Endothelial cell of umbilical vein (primary cell): ENCODE data around the gene PDLIM1. TPM values are rescaled to one million over a fixed set of nuclear protein-coding genes. Genes with fewer than 3 reads are reported as not detected.

Experiments
- BruUV-seq: library from RNA; stranded (reverse); fragments of 400-500 nt; replicated peaks from 2 replicates; lab custom pipeline; 2021; lab: Mats Ljungman, UMichigan
- CTCF ChIA-PET: fragments of 300-600, 350-600 bp; sonication (Branson Sonifier 250); formaldehyde crosslinking; loops from one replicate; lab custom pipeline; 2021; ENCODE audit warnings: antibody characterized with exemption, inconsistent platforms; lab: Charles Lee
- POLR2A ChIA-PET: fragments of 300-600, 350-600 bp; sonication (Branson Sonifier 250); formaldehyde crosslinking; loops from one replicate; lab custom pipeline; 2021; ENCODE audit warnings: antibody characterized with exemption, inconsistent platforms; lab: Charles Lee
- DNase-seq: peaks from one replicate; pipeline ENCODE4 v3.0.0-alpha.2; 2011; ENCODE audit warnings: low read depth, low spot score
- FAIRE-seq: peaks from 2 replicates; lab custom pipeline; 2011; peaks lifted over from hg19 to GRCh38; lab: Jason Lieb, UNC
- H2AFZ ChIP-seq: 2 replicates; pipeline ENCODE4 v1.6.0; 2012; ENCODE audit warnings: low read depth, low read length, control low read depth, inconsistent platforms
- H3K27ac ChIP-seq: 2 replicates; pipeline ENCODE4 v1.5.1; 2011; ENCODE audit warnings: low read depth, mild to moderate bottlenecking, control low read depth, low read length, moderate library complexity; ENCODE audit not compliant: insufficient read depth
- H3K27me3 ChIP-seq, 2 experiments: 2 replicates each; pipeline versions ENCODE4 v1.6.0 to v1.6.1; 2011; ENCODE audit warnings: low read length in 2 of 2, mixed read lengths in 1 of 2; ENCODE audit not compliant: control insufficient read depth in 2 of 2, insufficient read depth in 2 of 2
- H3K36me3 ChIP-seq, 2 experiments: 2 replicates in 1 of 2; 3 replicates in 1 of 2; pipeline ENCODE4 v1.5.1; 2011; ENCODE audit warnings: low read length in 2 of 2, mild to moderate bottlenecking in 1 of 2, moderate library complexity in 1 of 2; ENCODE audit not compliant: control insufficient read depth in 2 of 2, insufficient read depth in 2 of 2; ENCODE audit errors: extremely low read depth in 1 of 2
- H3K4me1 ChIP-seq: 3 replicates; pipeline ENCODE4 v1.5.1; 2011; ENCODE audit warnings: mild to moderate bottlenecking, low read length; ENCODE audit not compliant: control insufficient read depth, insufficient read depth; ENCODE audit errors: extremely low read depth
- H3K4me2 ChIP-seq: 2 replicates; pipeline ENCODE4 v1.6.1; 2011; ENCODE audit warnings: low read length, control low read depth, mixed read lengths; ENCODE audit not compliant: insufficient read depth
- H3K4me3 ChIP-seq, 3 experiments: fragments of 200-600 bp in 1 of 3; sonication (generic), shearing (Covaris generic) in 1 of 3; replicated peaks in 1 of 3; 2 replicates each; pipeline ENCODE4 v1.5.1; 2011 to 2016; ENCODE audit warnings: control low read depth in 3 of 3, low read length in 3 of 3, mild to moderate bottlenecking in 2 of 3, inconsistent platforms in 1 of 3, low read depth in 1 of 3, moderate library complexity in 1 of 3; ENCODE audit not compliant: insufficient read depth in 1 of 3
- H3K79me2 ChIP-seq: 2 replicates; pipeline ENCODE4 v1.6.0; 2012; ENCODE audit warnings: low read length, inconsistent platforms; ENCODE audit not compliant: control insufficient read depth, insufficient read depth
- H3K9ac ChIP-seq: replicated peaks from 2 replicates; pipeline ENCODE3; 2011; ENCODE audit warnings: low read length, control low read depth; ENCODE audit not compliant: insufficient read depth; ENCODE audit errors: extremely low read depth
- H3K9me1 ChIP-seq: replicated peaks from 3 replicates; pipeline ENCODE4 v1.6.0; 2011; ENCODE audit warnings: mild to moderate bottlenecking, low read length; ENCODE audit not compliant: control insufficient read depth, insufficient read depth; ENCODE audit errors: extremely low read depth
- H3K9me3 ChIP-seq: replicated peaks from 2 replicates; pipeline ENCODE4 v1.5.1; 2012; ENCODE audit warnings: low read length, inconsistent platforms; ENCODE audit not compliant: control insufficient read depth, insufficient read depth
- H4K20me1 ChIP-seq: replicated peaks from 2 replicates; pipeline ENCODE3; 2011; ENCODE audit warnings: mild to moderate bottlenecking, low read length; ENCODE audit not compliant: control insufficient read depth, insufficient read depth; ENCODE audit errors: extremely low read depth
- EZH2 ChIP-seq: IDR thresholded peaks from 2 replicates; pipeline ENCODE4 v1.6.1; 2012; ENCODE audit warnings: borderline replicate concordance, low read depth, mild to moderate bottlenecking, moderate library complexity, low read length, inconsistent platforms; ENCODE audit not compliant: severe bottlenecking
- FOS ChIP-seq: IDR thresholded peaks from 2 replicates; pipeline ENCODE4 v1.6.1; 2011; ENCODE audit warnings: mild to moderate bottlenecking, low read length, moderate library complexity, borderline replicate concordance; ENCODE audit not compliant: insufficient read depth
- GATA2 ChIP-seq: IDR thresholded peaks from 2 replicates; pipeline ENCODE4 v1.7.0; 2011; ENCODE audit warnings: low read depth, mild to moderate bottlenecking, moderate library complexity, mixed read lengths, low read length; ENCODE audit not compliant: insufficient read length, insufficient read depth
- JUN ChIP-seq: IDR thresholded peaks from 2 replicates; pipeline ENCODE4 v1.6.1; 2011; ENCODE audit warnings: borderline replicate concordance, low read depth; ENCODE audit not compliant: insufficient read length, insufficient read depth
- MYC ChIP-seq: IDR thresholded peaks from one replicate; pipeline ENCODE4 v1.6.1; 2011; ENCODE audit warnings: mild to moderate bottlenecking, low read depth, low read length
- POLR2A ChIP-seq: IDR thresholded peaks from 2 replicates; pipeline ENCODE4 v1.6.1; 2012; ENCODE audit warnings: low read depth, mild to moderate bottlenecking, control low read depth, low read length
- POLR2AphosphoS5 ChIP-seq: IDR thresholded peaks from 2 replicates; pipeline ENCODE4 v1.6.1; 2012; ENCODE audit warnings: low read depth, mild to moderate bottlenecking, control low read depth, low read length, moderate library complexity; ENCODE audit not compliant: insufficient read depth
- dilution Hi-C: fragments of 300-500 bp; cut with MboI; formaldehyde crosslinking; loops from one replicate; pipeline ENCODE4 v1.15.0; 2019; ENCODE audit warnings: low sequenced_read_pairs; ENCODE audit not compliant: extremely low pct_ligation_motif_present
- intact Hi-C: fragments of 100-400 bp; cut with micrococcal nuclease; formaldehyde crosslinking; loops from one replicate; pipeline ENCODE4 v1.10.0; 2022
- polyA plus RNA-seq, 4 experiments: library from polyadenylated mRNA; depleted of rRNA in 3 of 4; stranded (reverse) in 3 of 4; unstranded in 1 of 4; fragments of >200 nt; gene quantifications; 2 replicates each; pipeline versions ENCODE4 v1.2.1 to v1.2.3, GENCODE V29; 2011 to 2012; ENCODE audit warnings: missing spikeins in 1 of 4
- total RNA-seq: library from RNA; stranded (reverse); gene quantifications from 2 replicates; pipeline ENCODE4 v1.2.3, GENCODE V29; 2021
- TF ChIP-seq, protein P1 (sequence below), 2 donors: IDR thresholded peaks; 1 replicate in 1 of 2; 2 replicates in 1 of 2; pipeline ENCODE4 v1.5.1; 2011; ENCODE audit warnings: low read length in 2 of 2, mild to moderate bottlenecking in 2 of 2, moderate library complexity in 2 of 2, control low read depth in 1 of 2, inconsistent platforms in 1 of 2, low read depth in 1 of 2; ENCODE audit not compliant: insufficient read depth in 1 of 2; ENCODE audit errors: extremely low read depth in 1 of 2

PDLIM1 gene
- total and polyA plus RNA-seq, 2 donors (not counting 3 experiments of a cell fraction or from before 2014, with no cell fraction given): 91.1 to 122 TPM

DNA sequence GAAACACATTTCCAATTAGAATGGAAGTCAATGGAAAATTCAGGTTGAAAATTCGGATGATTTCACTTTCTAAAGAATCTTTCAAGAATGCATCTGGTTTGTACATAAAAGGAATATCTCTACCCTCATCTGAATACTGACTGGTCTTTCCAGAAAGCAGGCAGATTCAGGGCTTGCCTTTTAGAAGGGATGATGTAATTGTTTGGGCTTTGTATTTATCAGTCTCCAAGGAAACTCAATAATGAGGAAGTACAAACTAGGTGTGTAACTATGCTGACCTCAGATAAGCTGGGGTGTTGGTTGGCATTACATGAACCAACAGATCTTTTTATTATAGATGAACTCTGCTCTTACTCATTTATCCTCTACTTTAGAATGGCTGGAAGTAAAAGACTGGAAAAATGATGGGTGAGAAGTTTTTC lies 24.1 kb downstream of the PDLIM1 start:
- no peaks in the 10 kb centered on the region for H3K9me3 ChIP-seq
- no peaks in the 10 kb centered on the region for H3K27me3 ChIP-seq
- intact Hi-C loops: loop anchor here (1.0 to 2.0 kb wide), 2 partner anchors 18 to 68 kb away; no protein-coding TSS in a partner anchor
- no peaks in the 10 kb centered on the region for H3K79me2 ChIP-seq
- H2AFZ ChIP-seq: no peak overlapping the region
- H3K36me3 ChIP-seq: peaks cover 0 to 10% of the 10 kb centered on the region in 2 experiments
- H3K27ac ChIP-seq: peak overlapping the region; percentile 74
- peak; percentile 77 for FAIRE-seq
- H3K4me2 ChIP-seq: no peak overlapping the region
- dilution Hi-C loops: no loop called here
- POLR2A ChIA-PET: no interaction called here
- DNase-seq: peak; percentile 91
- no peaks in the 10 kb centered on the region for H4K20me1 ChIP-seq
- peak overlapping the region; percentile 27 for H3K9ac ChIP-seq
- CTCF ChIA-PET: no interaction called here
- no peak overlapping the region for H3K4me3 ChIP-seq
- peaks cover 30% of the 10 kb centered on the region for H3K4me1 ChIP-seq
- H3K9me1 ChIP-seq: no peaks in the 10 kb centered on the region
- TF ChIP-seq POLR2AphosphoS5 (no peak), FOS (no peak), EZH2 (no peak), MYC (no peak), POLR2A (no peak), JUN (peak; percentile 90), GATA2 (peak; percentile 23)
- TF ChIP-seq, protein P1, sequence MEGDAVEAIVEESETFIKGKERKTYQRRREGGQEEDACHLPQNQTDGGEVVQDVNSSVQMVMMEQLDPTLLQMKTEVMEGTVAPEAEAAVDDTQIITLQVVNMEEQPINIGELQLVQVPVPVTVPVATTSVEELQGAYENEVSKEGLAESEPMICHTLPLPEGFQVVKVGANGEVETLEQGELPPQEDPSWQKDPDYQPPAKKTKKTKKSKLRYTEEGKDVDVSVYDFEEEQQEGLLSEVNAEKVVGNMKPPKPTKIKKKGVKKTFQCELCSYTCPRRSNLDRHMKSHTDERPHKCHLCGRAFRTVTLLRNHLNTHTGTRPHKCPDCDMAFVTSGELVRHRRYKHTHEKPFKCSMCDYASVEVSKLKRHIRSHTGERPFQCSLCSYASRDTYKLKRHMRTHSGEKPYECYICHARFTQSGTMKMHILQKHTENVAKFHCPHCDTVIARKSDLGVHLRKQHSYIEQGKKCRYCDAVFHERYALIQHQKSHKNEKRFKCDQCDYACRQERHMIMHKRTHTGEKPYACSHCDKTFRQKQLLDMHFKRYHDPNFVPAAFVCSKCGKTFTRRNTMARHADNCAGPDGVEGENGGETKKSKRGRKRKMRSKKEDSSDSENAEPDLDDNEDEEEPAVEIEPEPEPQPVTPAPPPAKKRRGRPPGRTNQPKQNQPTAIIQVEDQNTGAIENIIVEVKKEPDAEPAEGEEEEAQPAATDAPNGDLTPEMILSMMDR (IDR thresholded peaks at IDR 0.05; ENCODE audit: extremely low read depth in 1 of 2, insufficient read depth in 1 of 2, low read depth in 1 of 2, low read length in 2 of 2): no peak
- BruUV-seq: no TSS peak
